Measurements from ENCODE around the gene GRIP1.

- TF ChIP-seq CTCF (conservative IDR thresholded peaks at IDR 0.05; ENCODE audit: low read depth, low read length) (no peak), CEBPB (IDR thresholded peaks at IDR 0.05; ENCODE audit: low read depth, low read length) (no peak)
These were observed 148.9 kb downstream of the GRIP1 start for GRCh38 chr12:66529934-66530333.
